HepG2 (cell line): Measurements from ENCODE around the gene FMC1. TPM values are rescaled to one million over a fixed set of nuclear protein-coding genes. Genes with fewer than 3 reads are reported as not detected.

Source experiments
- ATF1 ChIP-seq: IDR thresholded peaks from 2 replicates; pipeline ENCODE4 v1.6.1; 2016; ENCODE audit warnings: mild to moderate bottlenecking, control low read depth
- CEBPZ ChIP-seq: IDR thresholded peaks from 2 replicates; pipeline ENCODE4 v1.6.1; 2012; ENCODE audit warnings: low read length, improper control_type of control experiment
- DRAP1 ChIP-seq: IDR thresholded peaks from 2 replicates; pipeline ENCODE4 v1.6.1; 2016; ENCODE audit warnings: missing genetic modification reagents, missing compliant biosample characterization
- FOXP4 ChIP-seq: sonication (generic); formaldehyde crosslinking; IDR thresholded peaks from 2 replicates; pipeline ENCODE4 v1.4.0; 2020; ENCODE audit warnings: missing genetic modification reagents
- HDAC1 ChIP-seq: sonication (generic); formaldehyde crosslinking; IDR thresholded peaks from 2 replicates; pipeline ENCODE4 v1.5.1; 2020; ENCODE audit warnings: mild to moderate bottlenecking, missing genetic modification reagents
- HNF4A ChIP-seq: sonication (generic); formaldehyde crosslinking; IDR thresholded peaks from 2 replicates; pipeline ENCODE4 v1.4.0; 2020; ENCODE audit warnings: missing genetic modification reagents
- MED8 ChIP-seq: sonication (generic); formaldehyde crosslinking; IDR thresholded peaks from 2 replicates; pipeline ENCODE4 v1.8.1; 2023; ENCODE audit warnings: mild to moderate bottlenecking, missing genetic modification reagents; ENCODE audit not compliant: insufficient replicate concordance
- POLR2A ChIP-seq, 2 experiments: IDR thresholded peaks; 2 replicates each; pipeline ENCODE4 v1.6.1; 2011; ENCODE audit warnings: low read depth in 2 of 2, low read length in 2 of 2, mild to moderate bottlenecking in 1 of 2, moderate library complexity in 1 of 2; ENCODE audit not compliant: insufficient read depth in 1 of 2
- POLR2G ChIP-seq: fragments of 200-400 bp; formaldehyde crosslinking; IDR thresholded peaks from 2 replicates; pipeline ENCODE4 v1.6.1; 2018; ENCODE audit warnings: mild to moderate bottlenecking, low read depth, low read length, moderate library complexity
- SIN3A ChIP-seq: IDR thresholded peaks from 2 replicates; pipeline ENCODE4 v1.6.1; 2011; ENCODE audit warnings: low read depth, mild to moderate bottlenecking, control low read depth, low read length, borderline replicate concordance
- TMF1 ChIP-seq: sonication (generic); formaldehyde crosslinking; IDR thresholded peaks from 2 replicates; pipeline ENCODE4 v1.8.1; 2022; ENCODE audit warnings: low read depth, missing genetic modification reagents
- YY1 ChIP-seq: IDR thresholded peaks from 2 replicates; pipeline ENCODE4 v1.6.1; 2011; ENCODE audit warnings: low read length, low read depth, moderate library complexity, mild to moderate bottlenecking; ENCODE audit not compliant: insufficient read depth, insufficient replicate concordance
- ZBTB21 ChIP-seq: sonication (generic); formaldehyde crosslinking; IDR thresholded peaks from 2 replicates; pipeline ENCODE4 v1.4.0; 2020; ENCODE audit warnings: missing genetic modification reagents
- ZC3H4 ChIP-seq: sonication (generic); formaldehyde crosslinking; IDR thresholded peaks from 2 replicates; pipeline ENCODE4 v1.4.0; 2020; ENCODE audit warnings: missing genetic modification reagents, borderline replicate concordance
- ZNF567 ChIP-seq: sonication (generic); formaldehyde crosslinking; IDR thresholded peaks from 2 replicates; pipeline ENCODE4 v1.8.1; 2023; ENCODE audit warnings: mild to moderate bottlenecking, missing genetic modification reagents, borderline replicate concordance
- ZNF597 ChIP-seq: sonication (generic); formaldehyde crosslinking; IDR thresholded peaks from 2 replicates; pipeline ENCODE4 v1.5.0; 2020; ENCODE audit warnings: missing genetic modification reagents
- ZNF761 ChIP-seq: sonication (generic); formaldehyde crosslinking; conservative IDR thresholded peaks from 2 replicates; pipeline ENCODE4 v1.4.0; 2020; ENCODE audit warnings: mild to moderate bottlenecking, missing genetic modification reagents
- ZNF816 ChIP-seq: sonication (generic); formaldehyde crosslinking; IDR thresholded peaks from 2 replicates; pipeline ENCODE4 v1.8.0; 2022; ENCODE audit warnings: missing genetic modification reagents, mild to moderate bottlenecking, borderline replicate concordance
- polyA plus RNA-seq, 8 experiments: library from polyadenylated mRNA; depleted of rRNA in 3 of 8; stranded (reverse) in 7 of 8; unstranded in 1 of 8; fragments of >200 nt; fragmentation: Illumina TruSeq in 4 of 8; extraction: Trizol in 4 of 8; gene quantifications; 2 replicates each; pipeline versions ENCODE4 v1.2.1 to v1.2.3, GENCODE V29; 2011 to 2016; ENCODE audit warnings: low read depth in 4 of 8, missing spikeins in 1 of 8, mixed read lengths in 1 of 8; ENCODE audit not compliant: insufficient read depth in 1 of 8
- total RNA-seq, 5 experiments: library from RNA; depleted of rRNA; stranded (reverse); fragments of >200 nt; fragmentation: Illumina TruSeq; extraction: Trizol; gene quantifications; 2 replicates each; pipeline ENCODE4 v1.2.3, GENCODE V29; 2016; ENCODE audit warnings: low read depth in 1 of 5
- TF ChIP-seq, protein P1 (sequence below), 2 experiments: fragments of 450-650 bp in 1 of 2; sonication (generic) in 1 of 2; formaldehyde crosslinking; IDR thresholded peaks; 2 replicates each; pipeline versions ENCODE4 v1.5.0 to v1.8.0; 2020 to 2022; ENCODE audit warnings: mild to moderate bottlenecking in 1 of 2, missing genetic modification reagents in 1 of 2
- TF ChIP-seq, protein P2 (sequence below): sonication (generic); formaldehyde crosslinking; IDR thresholded peaks from 2 replicates; pipeline ENCODE4 v1.9.0; 2021; ENCODE audit warnings: missing genetic modification reagents, borderline replicate concordance

Gene FMC1
- total and polyA plus RNA-seq, 2 of the 13 experiments (the other 11 are each of a cell fraction or from before 2014, with no cell fraction given), result 39.2 to 50.7 TPM

GRCh38 chr7:139341058-139341775, at the start of gene FMC1 (continued):
- TF ChIP-seq POLR2G (peak; percentile 89), ZNF761 (CRISPR knock-in tag) (0 out of 2 replicates have a peak, but pooled peaks have one; percentile 11), TMF1 (CRISPR knock-in tag) (peak; percentile 85), POLR2A (IDR thresholded peaks at IDR 0.05; ENCODE audit: insufficient read depth in 1 of 2, low read depth in 2 of 2, low read length in 2 of 2) (peak; percentile 66 to 70), HDAC1 (CRISPR knock-in tag) (peak; percentile 27; the same call in 1 of the 2 replicates), ZC3H4 (CRISPR knock-in tag) (peak; percentile 61), ZNF816 (CRISPR knock-in tag) (0 out of 2 replicates have a peak, but pooled peaks have one; percentile 63), FOXP4 (no peak), SIN3A (peak; percentile 59; the same call in 1 of the 2 replicates), CEBPZ (no peak), ZNF567 (CRISPR knock-in tag) (peak; percentile 97), HNF4A (CRISPR knock-in tag) (no peak; the same call in 1 of the 2 replicates), ATF1 (CRISPR knock-in tag) (peak; percentile 76), MED8 (peak; percentile 54), YY1 (peak; percentile 87), ZNF597 (CRISPR knock-in tag) (no peak), DRAP1 (CRISPR knock-in tag) (peak; percentile 63; the same call in 1 of the 2 replicates), ZBTB21 (0 out of 2 replicates have a peak, but pooled peaks have one; percentile 6)
- TF ChIP-seq, protein P1, sequence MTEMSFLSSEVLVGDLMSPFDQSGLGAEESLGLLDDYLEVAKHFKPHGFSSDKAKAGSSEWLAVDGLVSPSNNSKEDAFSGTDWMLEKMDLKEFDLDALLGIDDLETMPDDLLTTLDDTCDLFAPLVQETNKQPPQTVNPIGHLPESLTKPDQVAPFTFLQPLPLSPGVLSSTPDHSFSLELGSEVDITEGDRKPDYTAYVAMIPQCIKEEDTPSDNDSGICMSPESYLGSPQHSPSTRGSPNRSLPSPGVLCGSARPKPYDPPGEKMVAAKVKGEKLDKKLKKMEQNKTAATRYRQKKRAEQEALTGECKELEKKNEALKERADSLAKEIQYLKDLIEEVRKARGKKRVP (CRISPR knock-in tag; IDR thresholded peaks at IDR 0.05), result peak in 1 of 2 experiments; percentile 32; a peak in 1 of 4 replicates
- TF ChIP-seq, protein P2, sequence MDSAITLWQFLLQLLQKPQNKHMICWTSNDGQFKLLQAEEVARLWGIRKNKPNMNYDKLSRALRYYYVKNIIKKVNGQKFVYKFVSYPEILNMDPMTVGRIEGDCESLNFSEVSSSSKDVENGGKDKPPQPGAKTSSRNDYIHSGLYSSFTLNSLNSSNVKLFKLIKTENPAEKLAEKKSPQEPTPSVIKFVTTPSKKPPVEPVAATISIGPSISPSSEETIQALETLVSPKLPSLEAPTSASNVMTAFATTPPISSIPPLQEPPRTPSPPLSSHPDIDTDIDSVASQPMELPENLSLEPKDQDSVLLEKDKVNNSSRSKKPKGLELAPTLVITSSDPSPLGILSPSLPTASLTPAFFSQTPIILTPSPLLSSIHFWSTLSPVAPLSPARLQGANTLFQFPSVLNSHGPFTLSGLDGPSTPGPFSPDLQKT, result no peak
